OCI-LY3 (cell line): ENCODE results near the gene GABRA1.

Source experiments
- H2AFZ ChIP-seq: fragments of 200-600, 300-600 bp; shearing (Covaris generic); 2 replicates; pipeline ENCODE4 v1.6.0; 2014; ENCODE audit warnings: antibody characterized with exemption, low read depth, low read length
- H3K27ac ChIP-seq: fragments of 200-600, 300-600 bp; sonication (generic); 2 replicates; pipeline ENCODE4 v1.5.1; 2014; ENCODE audit warnings: mild to moderate bottlenecking, low read length, moderate library complexity, mixed read lengths
- H3K27me3 ChIP-seq: fragments of 200-600, 300-600 bp; sonication (generic); 2 replicates; pipeline ENCODE4 v1.6.1; 2014; ENCODE audit warnings: low read depth, low read length, mixed read lengths
- H3K36me3 ChIP-seq: fragments of 200-600, 300-600 bp; sonication (generic); replicated peaks from 2 replicates; pipeline ENCODE3; 2014; ENCODE audit warnings: low read depth, low read length, mixed read lengths
- H3K4me1 ChIP-seq: fragments of 300-600, 200-600 bp; sonication (generic); 2 replicates; pipeline ENCODE4 v1.6.1; 2014; ENCODE audit warnings: low read length, mixed read lengths
- H3K4me2 ChIP-seq: fragments of 200-600, 300-600 bp; sonication (generic); 2 replicates; pipeline ENCODE4 v1.6.1; 2014; ENCODE audit warnings: low read length, mixed read lengths
- H3K4me3 ChIP-seq: fragments of 300-600, 200-600 bp; sonication (generic); 2 replicates; pipeline ENCODE4 v1.5.1; 2014; ENCODE audit warnings: antibody characterized with exemption, mild to moderate bottlenecking, low read length, moderate library complexity
- H3K79me2 ChIP-seq: fragments of 300-600, 200-600 bp; shearing (Covaris generic); 2 replicates; pipeline ENCODE4 v1.6.1; 2014; ENCODE audit warnings: mild to moderate bottlenecking, low read length, mixed read lengths
- H3K9ac ChIP-seq: fragments of 300-600, 200-600 bp; shearing (Covaris generic); 2 replicates; pipeline ENCODE4 v1.6.0; 2014; ENCODE audit warnings: mild to moderate bottlenecking, low read length, moderate library complexity
- H3K9me3 ChIP-seq: fragments of 200-600, 300-600 bp; shearing (Covaris generic); 2 replicates; pipeline ENCODE4 v1.6.1; 2014; ENCODE audit warnings: low read length, mixed read lengths; ENCODE audit not compliant: insufficient read depth
- H4K20me1 ChIP-seq: fragments of 200-600, 300-600 bp; sonication (generic); 2 replicates; pipeline ENCODE4 v1.6.1; 2016; ENCODE audit warnings: low read length, mixed read lengths; ENCODE audit not compliant: insufficient read depth
- CTCF ChIP-seq: fragments of 200-600, 300-600 bp; sonication (generic); IDR thresholded peaks from 2 replicates; pipeline ENCODE4 v1.5.1; 2014; ENCODE audit warnings: antibody characterized with exemption, low read length, low read depth
- EZH2phosphoT487 ChIP-seq: fragments of 200-600 bp; shearing (Covaris generic); IDR thresholded peaks from 2 replicates; pipeline ENCODE4 v1.6.1; 2018; ENCODE audit warnings: antibody characterized with exemption, mixed run types, low read depth

Gene GABRA1

GRCh38 chr5:161847941-161848391, at the start of gene GABRA1:
GABRA1 (plus strand) TSS chr5:161848120; CDS start chr5:161850811, 2,691 bp downstream.
- no peak within 1 kb of the TSS for H3K27ac ChIP-seq
- H3K4me2 ChIP-seq = no peak within 1 kb of the TSS
- no peaks in the 10 kb centered on the region for H3K79me2 ChIP-seq
- H3K4me1 ChIP-seq = no peaks in the 10 kb centered on the region
- TF ChIP-seq CTCF (no peak), EZH2phosphoT487 (no peak)
- no peaks in the 10 kb centered on the region for H3K36me3 ChIP-seq
- no peaks in the 10 kb centered on the region for H3K9me3 ChIP-seq
- no peak within 1 kb of the TSS for H3K9ac ChIP-seq
- no peaks in the 10 kb centered on the region for H3K27me3 ChIP-seq
- H3K4me3 ChIP-seq = no peak within 1 kb of the TSS
- no peaks in the 10 kb centered on the region for H4K20me1 ChIP-seq
- H2AFZ ChIP-seq = no peak within 1 kb of the TSS

GRCh38 chr5:161799316-161799715, 48.6 kb upstream of the GABRA1 start:
- no peaks in the 10 kb centered on the region for H3K4me1 ChIP-seq
- no peak overlapping the region for H3K4me3 ChIP-seq
- H3K27ac ChIP-seq = no peak overlapping the region
- H3K4me2 ChIP-seq = no peak overlapping the region
- H3K9me3 ChIP-seq = no peaks in the 10 kb centered on the region
- H3K79me2 ChIP-seq = no peaks in the 10 kb centered on the region
- TF ChIP-seq EZH2phosphoT487 (no peak), CTCF (no peak)
- H3K27me3 ChIP-seq = no peaks in the 10 kb centered on the region
- H3K9ac ChIP-seq = no peak overlapping the region
- H3K36me3 ChIP-seq = no peaks in the 10 kb centered on the region
- H4K20me1 ChIP-seq = no peaks in the 10 kb centered on the region
- no peak overlapping the region for H2AFZ ChIP-seq

GRCh38 chr5:161804263-161804662, 43.7 kb upstream of the GABRA1 start:
- Histone ChIP-seq H3K4me1 (no peaks in the 10 kb centered on the region), H2AFZ (no peak overlapping the region), H3K9ac (no peak overlapping the region), H3K9me3 (no peaks in the 10 kb centered on the region), H3K27me3 (no peaks in the 10 kb centered on the region), H3K4me2 (no peak overlapping the region), H3K27ac (no peak overlapping the region), H4K20me1 (no peaks in the 10 kb centered on the region), H3K36me3 (no peaks in the 10 kb centered on the region), H3K4me3 (no peak overlapping the region), H3K79me2 (no peaks in the 10 kb centered on the region)
- TF ChIP-seq EZH2phosphoT487 = no peak
- no peak for TF ChIP-seq CTCF

GRCh38 chr5:161846746-161847145, 1.2 kb upstream of the GABRA1 start:
- Histone ChIP-seq H4K20me1 (no peaks in the 10 kb centered on the region), H3K4me1 (no peaks in the 10 kb centered on the region), H3K4me2 (no peak overlapping the region), H3K9ac (no peak overlapping the region), H3K36me3 (no peaks in the 10 kb centered on the region), H3K79me2 (no peaks in the 10 kb centered on the region), H3K27ac (no peak overlapping the region), H3K27me3 (no peaks in the 10 kb centered on the region), H3K4me3 (no peak overlapping the region), H2AFZ (no peak overlapping the region), H3K9me3 (no peaks in the 10 kb centered on the region)
- TF ChIP-seq CTCF (no peak), EZH2phosphoT487 (no peak)
